H1 (cell line): ENCODE measurements around the gene TSPAN32. TPM values are rescaled to one million over a fixed set of nuclear protein-coding genes. Genes with fewer than 3 reads are reported as not detected.

Experiments used
- CTCF ChIA-PET: fragments of 300-600 bp; sonication (Branson Sonifier 250); formaldehyde crosslinking; loops from one replicate; lab custom pipeline; 2021; ENCODE audit not compliant: partially characterized antibody; lab: Charles Lee
- POLR2A ChIA-PET: fragments of 300-600 bp; sonication (Branson Sonifier 250); formaldehyde crosslinking; loops from one replicate; lab custom pipeline; 2021; ENCODE audit warnings: inconsistent platforms; ENCODE audit not compliant: partially characterized antibody; lab: Charles Lee
- DNase-seq, 2 experiments: peaks; one replicate each; pipeline versions ENCODE4 v3.0.0 to v3.0.0-alpha.2; 2010 to 2022; ENCODE audit warnings: low spot score in 2 of 2, low read depth in 1 of 2, mixed read lengths in 1 of 2
- FAIRE-seq: peaks from 2 replicates; lab custom pipeline; 2011; peaks lifted over from hg19 to GRCh38; lab: Jason Lieb, UNC
- H2AFZ ChIP-seq: 2 replicates; pipeline ENCODE4 v1.8.1; 2012; ENCODE audit warnings: low read length, inconsistent platforms
- H2AK5ac ChIP-seq: 2 replicates; pipeline ENCODE4 v1.6.1; 2013; ENCODE audit warnings: low read depth, low read length
- H2BK120ac ChIP-seq: replicated peaks from 2 replicates; pipeline ENCODE3; 2013; ENCODE audit warnings: low read depth, low read length, inconsistent platforms
- H2BK12ac ChIP-seq: 2 replicates; pipeline ENCODE4 v1.6.1; 2013; ENCODE audit warnings: low read depth, low read length
- H2BK15ac ChIP-seq: 2 replicates; pipeline ENCODE4 v1.6.1; 2013; ENCODE audit warnings: low read length
- H2BK20ac ChIP-seq: 2 replicates; pipeline ENCODE4 v1.6.1; 2013; ENCODE audit warnings: low read length
- H2BK5ac ChIP-seq: 2 replicates; pipeline ENCODE4 v1.6.1; 2013; ENCODE audit warnings: low read depth, low read length
- H3K14ac ChIP-seq: 2 replicates; pipeline ENCODE4 v1.6.1; 2013; ENCODE audit warnings: inconsistent platforms; ENCODE audit not compliant: insufficient read length
- H3K18ac ChIP-seq: 2 replicates; pipeline ENCODE4 v1.6.1; 2013; ENCODE audit warnings: low read length; ENCODE audit errors: extremely low read depth
- H3K23ac ChIP-seq: 2 replicates; pipeline ENCODE4 v1.6.1; 2013; ENCODE audit warnings: inconsistent platforms; ENCODE audit not compliant: insufficient read length
- H3K23me2 ChIP-seq: 2 replicates; pipeline ENCODE4 v1.6.1; 2013; ENCODE audit warnings: low read depth, low read length
- H3K27ac ChIP-seq: 2 replicates; pipeline ENCODE4 v1.6.1; 2011; ENCODE audit warnings: low read depth, low read length, inconsistent platforms
- H3K27me3 ChIP-seq, 4 experiments: replicated peaks in 1 of 4; 1 replicate in 1 of 4; 2 replicates in 3 of 4; pipeline versions ENCODE4 v1.6.1 to v1.8.1; 2011 to 2013; ENCODE audit warnings: low read length in 3 of 4, mild to moderate bottlenecking in 3 of 4, inconsistent platforms in 2 of 4, mixed read lengths in 2 of 4, moderate library complexity in 1 of 4; ENCODE audit not compliant: control insufficient read depth in 3 of 4, insufficient read depth in 3 of 4; ENCODE audit errors: extremely low read depth in 1 of 4
- H3K36me3 ChIP-seq, 4 experiments: 2 replicates each; pipeline versions ENCODE4 v1.6.1 to v1.8.1; 2011 to 2013; ENCODE audit warnings: mild to moderate bottlenecking in 4 of 4, low read length in 3 of 4, moderate library complexity in 2 of 4, control low read depth in 1 of 4, inconsistent platforms in 1 of 4; ENCODE audit not compliant: insufficient read depth in 4 of 4, control insufficient read depth in 2 of 4
- H3K4ac ChIP-seq: replicated peaks from 2 replicates; pipeline ENCODE3; 2013; ENCODE audit warnings: low read length, low read depth, mixed read lengths, inconsistent platforms; ENCODE audit not compliant: insufficient read length
- H3K4me1 ChIP-seq, 4 experiments: replicated peaks in 1 of 4; 1 replicate in 1 of 4; 2 replicates in 3 of 4; pipeline versions ENCODE4 v1.6.1 to v1.8.1; 2011 to 2013; ENCODE audit warnings: low read length in 3 of 4, inconsistent platforms in 2 of 4, mixed read lengths in 1 of 4; ENCODE audit not compliant: insufficient read depth in 4 of 4, control insufficient read depth in 3 of 4
- H3K4me2 ChIP-seq, 2 experiments: 2 replicates each; pipeline versions ENCODE4 v1.6.1 to v1.8.1; 2011 to 2013; ENCODE audit warnings: low read depth in 2 of 2, low read length in 2 of 2, control low read depth in 1 of 2, inconsistent platforms in 1 of 2, mild to moderate bottlenecking in 1 of 2; ENCODE audit not compliant: insufficient read depth in 1 of 2
- H3K4me3 ChIP-seq, 4 experiments: fragments of 200-600, 300-600 bp in 1 of 4; sonication (generic), shearing (Covaris generic), sonication (Bioruptor Twin) in 1 of 4; 2 replicates each; pipeline versions ENCODE4 v1.5.1 to v1.8.1; 2011 to 2016; ENCODE audit warnings: low read length in 4 of 4, low read depth in 3 of 4, control low read depth in 2 of 4, inconsistent platforms in 2 of 4, mild to moderate bottlenecking in 2 of 4, mixed read lengths in 1 of 4, moderate library complexity in 1 of 4; ENCODE audit not compliant: insufficient read depth in 2 of 4; ENCODE audit errors: extremely low read depth in 1 of 4
- H3K56ac ChIP-seq: replicated peaks from 2 replicates; pipeline ENCODE3; 2013; ENCODE audit warnings: low read depth, mild to moderate bottlenecking, mixed read lengths, low read length, inconsistent platforms; ENCODE audit not compliant: insufficient read length
- H3K79me1 ChIP-seq: 2 replicates; pipeline ENCODE4 v1.6.1; 2013; ENCODE audit warnings: low read depth, low read length, control low read depth
- H3K79me2 ChIP-seq, 2 experiments: 2 replicates each; pipeline versions ENCODE4 v1.6.1 to v1.8.1; 2012 to 2013; ENCODE audit warnings: low read length in 2 of 2, mild to moderate bottlenecking in 2 of 2, inconsistent platforms in 1 of 2; ENCODE audit not compliant: insufficient read depth in 2 of 2, control insufficient read depth in 1 of 2
- H3K9ac ChIP-seq, 4 experiments: replicated peaks in 1 of 4; 1 replicate in 1 of 4; 2 replicates in 3 of 4; pipeline versions ENCODE4 v1.6.1 to v1.8.1; 2011 to 2013; ENCODE audit warnings: low read depth in 3 of 4, low read length in 3 of 4, control low read depth in 2 of 4, mild to moderate bottlenecking in 2 of 4, moderate library complexity in 2 of 4, inconsistent platforms in 1 of 4; ENCODE audit errors: extremely low read depth in 1 of 4
- H3K9me3 ChIP-seq, 2 experiments: 2 replicates each; pipeline versions ENCODE4 v1.6.1 to v1.8.1; 2012 to 2013; ENCODE audit warnings: mild to moderate bottlenecking in 2 of 2, moderate library complexity in 2 of 2, control low read depth in 1 of 2, inconsistent platforms in 1 of 2, low read depth in 1 of 2, low read length in 1 of 2, mixed read lengths in 1 of 2; ENCODE audit not compliant: insufficient read depth in 2 of 2
- H4K20me1 ChIP-seq, 2 experiments: replicated peaks in 1 of 2; 2 replicates each; pipeline versions ENCODE3 to v1.8.1; 2011 to 2013; ENCODE audit warnings: inconsistent platforms in 2 of 2, low read length in 2 of 2, mild to moderate bottlenecking in 1 of 2; ENCODE audit not compliant: insufficient read depth in 2 of 2, control insufficient read depth in 1 of 2
- H4K5ac ChIP-seq: 2 replicates; pipeline ENCODE4 v1.6.1; 2013; ENCODE audit warnings: low read length, low read depth, mixed read lengths, inconsistent platforms; ENCODE audit not compliant: insufficient read length
- H4K8ac ChIP-seq: 2 replicates; pipeline ENCODE4 v1.8.0; 2013; ENCODE audit warnings: mild to moderate bottlenecking, moderate library complexity, low read length, inconsistent platforms; ENCODE audit not compliant: insufficient read depth; ENCODE audit errors: extremely low read depth
- H4K91ac ChIP-seq: replicated peaks from 2 replicates; pipeline ENCODE3; 2013; ENCODE audit warnings: low read length, mixed read lengths, inconsistent platforms; ENCODE audit not compliant: insufficient read length
- ASH2L ChIP-seq: fragments of 200-600, 300-600 bp; sonication (generic); IDR thresholded peaks from one replicate; pipeline ENCODE4 v1.7.1; 2017; ENCODE audit warnings: low read length
- JUND ChIP-seq: IDR thresholded peaks from 2 replicates; pipeline ENCODE4 v1.6.1; 2011; ENCODE audit warnings: mild to moderate bottlenecking, improper control_type of control experiment, low read length
- NRF1 ChIP-seq: IDR thresholded peaks from 2 replicates; pipeline ENCODE4 v1.6.1; 2011; ENCODE audit warnings: mild to moderate bottlenecking, low read depth, low read length, improper control_type of control experiment
- POLR2AphosphoS5 ChIP-seq: IDR thresholded peaks from 2 replicates; pipeline ENCODE4 v1.6.1; 2011; ENCODE audit warnings: low read depth, low read length
- TEAD4 ChIP-seq: IDR thresholded peaks from 2 replicates; pipeline ENCODE4 v1.6.1; 2012; ENCODE audit warnings: low read depth, low read length, inconsistent platforms, mixed read lengths
- WGBS, 2 experiments: shearing (Covaris generic) in 1 of 2; methylation state at CpG; one replicate each; pipeline versions ENCODE4 v1.1.6 to v1.1.7; 2013 to 2015; ENCODE audit warnings: low lambda C conversion rate in 2 of 2, mixed read lengths in 2 of 2, inconsistent platforms in 1 of 2, low coverage in 1 of 2, missing lambda C conversion rate in 1 of 2; ENCODE audit not compliant: insufficient replicate concordance in 2 of 2, insufficient coverage in 1 of 2, insufficient read length in 1 of 2; ENCODE audit errors: extremely low coverage in 1 of 2, missing lambda C conversion rate in 1 of 2; 5-methylcytosine and 5-hydroxymethylcytosine counted together
- polyA plus RNA-seq, 7 experiments: library from polyadenylated mRNA; depleted of rRNA in 3 of 7; stranded (reverse) in 5 of 7; unstranded in 2 of 7; fragments of >200 nt in 5 of 7; fragments of 200-250 nt in 2 of 7; gene quantifications; 1 replicate in 5 of 7; 2 replicates in 1 of 7; 4 replicates in 1 of 7; pipeline versions ENCODE4 v1.2.1 to v1.2.3, GENCODE V29; 2011 to 2013; ENCODE audit warnings: missing spikeins in 2 of 7, mixed read lengths in 2 of 7
- total RNA-seq: library from RNA; stranded (reverse); fragmentation: NEBNext Ultra II Directional; extraction: Animal tissue kit (Norgen Biotek cat#: 25700); gene quantifications from 2 replicates; pipeline ENCODE4 v1.2.1, GENCODE V29; 2021

TSPAN32 gene
- total and polyA plus RNA-seq, 2 of the 8 experiments (the other 6 are each of a cell fraction or from before 2014, with no cell fraction given) = not detected

- H4K91ac ChIP-seq = no peak overlapping the region
- H3K27ac ChIP-seq = no peak overlapping the region
- H3K79me1 ChIP-seq = no peaks in the 10 kb centered on the region
- H2AK5ac ChIP-seq = no peak overlapping the region
- H3K4me2 ChIP-seq = no peak overlapping the region
- DNase-seq = no peak
- no peak overlapping the region for H2BK120ac ChIP-seq
- H3K79me2 ChIP-seq = no peaks in the 10 kb centered on the region
- H3K36me3 ChIP-seq = no peaks in the 10 kb centered on the region
- POLR2A ChIA-PET = interaction anchor here (2.8 kb wide), 1 partner anchor 18 kb away, joined by 8 read pairs; no protein-coding TSS in a partner anchor
- no peaks in the 10 kb centered on the region for H3K23me2 ChIP-seq
- no peak for TF ChIP-seq JUND
- TF ChIP-seq POLR2AphosphoS5 = no peak
- TF ChIP-seq NRF1 = no peak
- TF ChIP-seq TEAD4 = no peak
- no peak for TF ChIP-seq ASH2L
- no peak overlapping the region for H2BK15ac ChIP-seq
- H3K9me3 ChIP-seq = peaks cover 5 to 17% of the 10 kb centered on the region in 2 experiments; a peak in 2 of 4 replicates
- H3K56ac ChIP-seq = no peak overlapping the region
- H4K20me1 ChIP-seq = no peaks in the 10 kb centered on the region
- H4K8ac ChIP-seq = no peak overlapping the region
- no peak for FAIRE-seq
- no peak overlapping the region for H4K5ac ChIP-seq
- CTCF ChIA-PET = interaction anchor here (1.4 to 1.7 kb wide), 2 partner anchors 47 to 55 kb away, joined by 3 to 10 read pairs; no protein-coding TSS in a partner anchor
- H2BK12ac ChIP-seq = no peak overlapping the region
- no peak overlapping the region for H3K4ac ChIP-seq
- H2AFZ ChIP-seq = no peak overlapping the region
- no peaks in the 10 kb centered on the region for H3K27me3 ChIP-seq
- no peak overlapping the region for H3K9ac ChIP-seq
- no peaks in the 10 kb centered on the region for H3K4me1 ChIP-seq
- H2BK5ac ChIP-seq = no peak overlapping the region
- no peak overlapping the region for H3K18ac ChIP-seq
- no peak overlapping the region for H2BK20ac ChIP-seq
- WGBS, 2 experiments = 88% methylated on average over 14 of the region's 14 CpGs; no CpG with 5 or more reads in 1 of the 2 experiments
- no peak overlapping the region for H3K14ac ChIP-seq
- no peak overlapping the region for H3K4me3 ChIP-seq
- no peak overlapping the region for H3K23ac ChIP-seq
These were observed 58.3 kb downstream of the TSPAN32 start for GRCh38 chr11:2360081-2360642.
